ENCODE measurements around the gene AIF1L. TPM values are rescaled to one million over a fixed set of nuclear protein-coding genes. Genes with fewer than 3 reads are reported as not detected.

AIF1L gene
- total RNA-seq, 1 experiment from 2014 or later = 5.6 TPM

GRCh38 chr9:131078427-131079366 is 17.6 kb upstream of the AIF1L start:
- intact Hi-C loops (cut with micrococcal nuclease; ENCODE audit: unreplicated experiment) = no loop called here
- Histone ChIP-seq H3K27ac (ENCODE audit: low read depth, low read length, poor library complexity, severe bottlenecking) (no peak overlapping the region), H3K36me3 (ENCODE audit: insufficient read depth, low read length, poor library complexity, severe bottlenecking) (no peaks in the 10 kb centered on the region), H3K9me3 (ENCODE audit: low read depth, low read length, poor library complexity, severe bottlenecking) (no peaks in the 10 kb centered on the region), H3K4me1 (ENCODE audit: insufficient read depth, low read length, poor library complexity, severe bottlenecking) (no peaks in the 10 kb centered on the region), H3K4me3 (ENCODE audit: low read depth, low read length, poor library complexity, severe bottlenecking) (no peak overlapping the region), H3K27me3 (replicated peaks; ENCODE audit: insufficient read depth, low read depth, low read length, poor library complexity) (peaks cover 7% of the 10 kb centered on the region)
- POLR2A ChIA-PET (ENCODE audit: low non-redundant PET) = no interaction called here
- BruUV-seq (replicated peaks) = no TSS peak
- CTCF ChIA-PET = no interaction called here
- no peak for DNase-seq (ENCODE audit: low spot score)
- TF ChIP-seq EZH2 (IDR thresholded peaks at IDR 0.05; ENCODE audit: borderline replicate concordance, low read depth, low read length, poor library complexity, severe bottlenecking) (no peak), CTCF (conservative IDR thresholded peaks at IDR 0.05; ENCODE audit: low read depth, low read length) (no peak)

- intact Hi-C loops (cut with micrococcal nuclease; ENCODE audit: unreplicated experiment) = no loop called here
- Histone ChIP-seq H3K4me3 (ENCODE audit: low read depth, low read length, poor library complexity, severe bottlenecking) (no peak overlapping the region), H3K36me3 (ENCODE audit: insufficient read depth, low read length, poor library complexity, severe bottlenecking) (no peaks in the 10 kb centered on the region), H3K9me3 (ENCODE audit: low read depth, low read length, poor library complexity, severe bottlenecking) (no peaks in the 10 kb centered on the region), H3K27ac (ENCODE audit: low read depth, low read length, poor library complexity, severe bottlenecking) (no peak overlapping the region), H3K4me1 (ENCODE audit: insufficient read depth, low read length, poor library complexity, severe bottlenecking) (no peaks in the 10 kb centered on the region), H3K27me3 (replicated peaks; ENCODE audit: insufficient read depth, low read depth, low read length, poor library complexity) (peaks cover 7% of the 10 kb centered on the region)
- DNase-seq (ENCODE audit: low spot score) = no peak
- POLR2A ChIA-PET (ENCODE audit: low non-redundant PET) = no interaction called here
- CTCF ChIA-PET = no interaction called here
- no peak for TF ChIP-seq EZH2 (IDR thresholded peaks at IDR 0.05; ENCODE audit: borderline replicate concordance, low read depth, low read length, poor library complexity, severe bottlenecking)
- TF ChIP-seq CTCF (conservative IDR thresholded peaks at IDR 0.05; ENCODE audit: low read depth, low read length) = no peak
- BruUV-seq (replicated peaks) = no TSS peak
These were observed 15.7 kb upstream of the AIF1L start for GRCh38 chr9:131080589-131080988.

GRCh38 chr9:131081868-131082267 is 14.5 kb upstream of the AIF1L start:
- Histone ChIP-seq H3K9me3 (ENCODE audit: low read depth, low read length, poor library complexity, severe bottlenecking) (no peaks in the 10 kb centered on the region), H3K36me3 (ENCODE audit: insufficient read depth, low read length, poor library complexity, severe bottlenecking) (no peaks in the 10 kb centered on the region), H3K27me3 (replicated peaks; ENCODE audit: insufficient read depth, low read depth, low read length, poor library complexity) (peaks cover 7% of the 10 kb centered on the region), H3K27ac (ENCODE audit: low read depth, low read length, poor library complexity, severe bottlenecking) (no peak overlapping the region), H3K4me3 (ENCODE audit: low read depth, low read length, poor library complexity, severe bottlenecking) (no peak overlapping the region), H3K4me1 (ENCODE audit: insufficient read depth, low read length, poor library complexity, severe bottlenecking) (no peaks in the 10 kb centered on the region)
- ChIA-PET POLR2A (ENCODE audit: low non-redundant PET) (no interaction called here), CTCF (no interaction called here)
- TF ChIP-seq CTCF (conservative IDR thresholded peaks at IDR 0.05; ENCODE audit: low read depth, low read length) = no peak
- TF ChIP-seq EZH2 (IDR thresholded peaks at IDR 0.05; ENCODE audit: borderline replicate concordance, low read depth, low read length, poor library complexity, severe bottlenecking) = no peak
- no TSS peak for BruUV-seq (replicated peaks)
- DNase-seq (ENCODE audit: low spot score) = no peak
- intact Hi-C loops (cut with micrococcal nuclease; ENCODE audit: unreplicated experiment) = no loop called here

Data from A673 (cell line).